Suppressor macrophage (primary cell): ENCODE measurements around the gene PTPRN.

Experiments used
- DNase-seq, 4 experiments: peaks; one replicate each; pipeline ENCODE4 v3.0.0-alpha.2; 2020 to 2022

PTPRN gene

DNA sequence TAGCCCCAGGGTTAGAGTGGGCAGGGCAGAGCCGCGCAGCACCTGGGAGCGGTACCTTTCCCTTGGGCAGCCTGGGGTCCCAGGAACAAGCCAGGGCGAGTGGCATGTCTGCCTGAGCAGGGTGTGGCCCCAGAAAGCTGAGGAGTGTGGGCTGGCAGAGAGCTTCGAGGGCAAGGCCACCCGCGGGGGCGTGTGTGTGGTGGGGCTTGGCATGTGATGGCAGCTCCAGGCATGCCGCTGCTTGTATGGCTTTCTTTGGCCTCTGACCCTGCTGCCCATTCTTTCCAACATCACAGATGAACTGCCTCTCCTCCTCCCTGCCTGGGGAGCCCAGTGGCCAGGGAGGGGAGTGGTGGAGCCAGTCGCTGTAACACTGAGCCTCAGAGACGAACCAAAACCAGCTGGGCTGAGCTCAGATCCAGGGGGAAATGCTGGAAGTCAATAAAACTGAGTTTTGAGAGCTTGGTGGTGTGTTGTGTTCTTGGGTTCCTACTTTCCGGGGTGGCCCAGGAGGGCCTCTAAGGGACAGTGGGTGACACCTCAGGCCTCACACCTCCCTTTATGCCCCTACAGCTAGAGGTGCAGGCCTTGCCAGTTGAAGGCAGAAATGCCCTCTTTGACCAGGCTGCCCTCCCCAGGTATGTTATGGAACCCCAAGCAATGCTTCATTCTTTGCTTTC lies 22.6 kb downstream of the PTPRN start:
- DNase-seq: peak in 1 of 4 experiments; percentile 27

DNA sequence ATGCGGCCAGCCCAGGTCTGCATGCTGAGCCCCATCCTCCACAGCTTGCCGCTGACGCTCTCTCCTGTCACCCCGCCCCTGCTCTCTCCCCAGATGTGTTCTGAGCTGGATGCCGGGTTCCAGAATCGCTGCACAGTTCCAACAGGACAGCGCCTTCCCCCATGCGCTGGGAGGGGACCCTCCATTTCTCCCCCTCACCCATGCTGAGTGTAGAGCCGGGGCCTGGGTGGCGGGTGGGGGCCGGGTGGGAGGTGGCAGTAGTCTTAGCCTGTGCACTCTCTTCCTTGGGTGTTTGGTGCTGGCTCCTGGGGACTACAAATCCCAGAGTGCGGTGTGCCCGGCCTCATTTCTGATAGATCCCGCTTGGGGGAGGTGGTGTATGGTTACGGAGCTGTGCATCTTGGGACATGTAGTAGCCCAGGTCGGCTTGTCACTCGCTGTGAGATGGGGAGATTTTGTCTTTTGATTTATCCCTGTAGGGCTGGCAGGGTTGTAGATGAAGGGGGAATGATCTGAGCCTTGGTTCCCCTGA lies 23.2 kb downstream of the PTPRN start:
- DNase-seq: no peak

GRCh38 chr2:219285373-219285735 lies 23.8 kb downstream of the PTPRN start:
- DNase-seq: no peak

GRCh38 chr2:219284501-219285372 lies 24.5 kb downstream of the PTPRN start:
- DNase-seq: no peak

DNA sequence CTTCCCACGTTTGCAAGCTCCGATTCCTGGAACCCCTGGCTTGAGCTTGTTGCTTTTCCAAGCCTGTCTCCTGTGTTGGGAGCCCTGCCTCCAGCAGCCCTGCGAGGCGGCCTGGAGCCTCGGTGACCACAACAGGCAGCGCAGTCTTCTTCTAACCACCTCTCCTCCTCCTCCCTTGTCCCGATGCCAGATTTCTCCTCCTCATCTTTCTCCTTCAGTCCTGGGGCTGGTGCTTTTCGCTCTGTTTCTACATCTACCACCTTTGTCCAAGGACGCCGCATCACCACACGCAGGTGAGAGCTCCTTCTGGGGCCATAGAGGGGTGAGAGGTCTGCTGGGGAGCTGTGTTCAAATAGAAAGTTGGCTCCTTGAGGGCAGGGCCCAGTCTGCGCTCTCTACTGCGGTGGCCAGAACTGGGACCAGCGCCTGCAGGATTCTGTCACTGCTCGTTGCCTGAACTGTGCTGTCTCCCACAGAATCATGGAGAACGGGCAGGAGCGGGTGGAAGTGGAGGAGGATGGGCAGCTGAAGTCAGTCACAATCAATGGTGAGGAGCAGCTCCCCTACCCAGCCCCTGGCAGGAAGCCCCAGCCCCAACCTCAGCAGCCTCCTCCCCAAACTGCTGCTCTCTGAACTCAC lies 26.1 kb downstream of the PTPRN start:
- no peak for DNase-seq

DNA sequence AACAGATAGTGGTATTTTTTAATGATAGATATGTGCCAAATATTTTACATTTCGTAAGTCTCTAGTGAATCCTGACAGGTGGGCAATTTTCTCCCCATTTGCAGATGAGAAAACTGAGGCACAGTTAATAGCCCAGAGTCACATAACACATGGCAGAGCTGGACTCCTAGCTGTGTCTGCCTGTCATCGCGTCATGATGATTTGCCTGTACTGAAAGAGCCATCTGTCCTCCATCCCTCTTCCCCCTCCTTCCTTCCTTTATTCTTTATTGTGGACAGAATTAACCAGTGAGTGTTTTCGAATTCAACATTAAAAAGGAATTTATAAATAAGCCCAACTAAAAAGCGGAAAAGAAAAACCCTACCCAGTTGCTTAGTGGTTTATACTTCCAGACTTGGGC lies 26.8 kb downstream of the PTPRN start:
- DNase-seq: no peak

DNA sequence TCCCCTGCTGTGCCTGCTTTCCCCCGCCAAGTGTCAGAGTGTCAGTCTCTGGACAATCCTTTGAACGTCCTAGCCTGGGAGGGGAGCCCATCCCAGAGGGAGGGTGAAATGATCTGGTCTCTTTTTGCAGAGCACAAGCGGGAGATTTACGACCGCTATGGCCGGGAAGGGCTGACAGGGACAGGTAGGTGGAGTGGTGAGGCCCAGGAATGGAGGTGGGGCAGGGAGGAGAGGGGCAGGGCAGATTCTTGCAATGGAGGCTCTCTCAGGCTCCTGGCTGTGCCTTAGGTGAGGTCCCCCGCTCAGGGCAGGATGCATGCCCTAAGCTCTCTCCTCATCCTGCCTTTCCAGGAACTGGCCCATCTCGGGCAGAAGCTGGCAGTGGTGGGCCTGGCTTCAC lies 27.6 kb downstream of the PTPRN start:
- DNase-seq: no peak

GRCh38 chr2:219280651-219281050 lies 28.6 kb downstream of the PTPRN start:
- DNase-seq: peak in 1 of 4 experiments; percentile 28

DNA sequence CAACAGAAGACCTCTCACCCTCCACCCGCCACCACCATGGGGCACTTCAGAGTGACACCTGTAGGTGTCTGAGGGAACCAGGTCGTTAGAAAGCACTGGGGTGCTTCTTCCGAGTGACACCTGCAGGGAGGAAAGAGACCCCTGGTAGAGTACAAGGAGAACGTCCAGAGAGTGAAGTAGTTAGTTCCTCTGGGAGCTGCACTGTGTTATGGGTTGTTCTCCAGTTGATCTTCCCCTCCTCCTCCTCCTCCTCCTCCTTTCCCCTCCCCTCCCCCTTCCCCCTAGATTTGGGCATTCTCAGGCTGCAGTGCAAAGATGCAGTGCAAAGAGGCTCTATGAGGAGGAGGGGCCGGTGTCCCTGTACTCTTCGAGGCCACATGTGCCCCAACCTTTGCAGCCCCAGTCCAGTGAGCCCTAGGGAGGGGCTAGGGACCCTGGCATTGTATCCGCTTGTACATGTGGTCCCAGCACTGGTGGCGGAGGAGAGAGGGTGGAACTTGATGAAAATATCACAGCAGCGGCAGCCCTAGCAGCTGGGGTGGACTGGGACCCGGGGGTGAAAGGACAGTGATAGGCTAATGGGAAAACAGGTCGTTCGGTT lies 29.2 kb downstream of the PTPRN start:
- no peak for DNase-seq

DNA sequence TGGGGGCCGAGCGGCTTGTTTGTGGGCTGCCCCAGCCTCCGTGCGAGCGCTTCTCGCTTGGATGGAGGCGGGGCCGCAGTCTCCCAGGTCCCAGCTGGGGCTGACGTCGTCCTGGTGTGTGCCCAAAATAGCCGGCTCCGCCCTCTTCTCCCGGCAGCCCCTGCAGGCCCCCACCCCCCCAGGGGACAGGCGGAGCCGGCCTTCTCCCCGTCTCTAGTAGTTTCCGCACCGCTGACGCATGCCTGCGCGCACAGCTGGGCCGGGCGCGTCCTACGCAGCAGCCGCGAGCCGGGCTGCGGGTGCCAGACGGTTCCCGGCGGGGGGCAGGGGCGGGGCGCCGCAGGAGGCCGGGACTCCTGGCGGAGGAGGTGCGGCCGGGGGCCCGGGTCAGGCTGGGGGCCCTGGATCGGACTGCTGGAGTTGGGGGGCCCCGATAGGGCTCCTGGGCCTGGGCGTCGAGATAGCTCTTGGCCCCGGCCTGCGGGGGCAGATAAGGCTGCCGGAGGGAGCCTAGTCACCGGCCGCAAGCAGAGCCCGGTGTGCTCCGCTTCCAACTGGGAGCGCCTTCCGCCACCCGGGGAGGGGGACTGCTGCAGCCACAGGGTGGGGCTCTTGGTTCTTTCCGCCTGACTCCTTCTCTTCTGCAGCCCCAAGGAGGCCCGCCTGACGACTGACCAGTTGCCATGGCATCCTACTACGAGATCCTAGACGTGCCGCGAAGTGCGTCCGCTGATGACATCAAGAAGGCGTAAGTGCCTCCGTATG lies 29.9 kb downstream of the PTPRN start, which contains the start of gene DNAJB2:
DNAJB2 (plus strand) TSS at position 216 of the 765 bp plus-strand sequence; CDS start at position 684, 468 bp downstream.
- DNase-seq: peak; percentile 99 to 100 (median 100)

DNA sequence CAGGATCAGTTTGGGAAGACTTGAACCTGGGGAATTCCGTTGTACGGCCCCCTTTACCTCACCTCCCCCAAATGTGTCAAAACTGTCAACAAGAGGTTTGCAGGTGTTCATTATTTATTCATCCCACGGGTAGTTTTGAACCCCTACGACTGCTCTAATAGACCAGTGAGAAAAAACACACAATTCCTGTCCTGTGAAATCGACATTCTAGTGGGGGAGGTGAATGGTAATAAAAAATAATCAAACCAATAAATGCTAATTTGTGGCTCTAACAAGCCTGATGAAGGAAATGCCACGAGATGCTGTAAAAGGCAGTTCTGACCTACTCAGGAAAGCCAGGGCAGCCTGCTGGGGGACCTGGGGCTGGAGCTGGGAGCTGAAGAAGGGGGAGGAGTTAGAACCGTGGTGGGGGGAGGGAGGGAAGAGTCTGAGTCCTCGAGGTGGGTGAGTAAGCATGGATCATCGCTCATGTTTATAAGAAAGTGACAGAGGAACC lies 30.5 kb downstream of the PTPRN start:
- DNase-seq: no peak

GRCh38 chr2:219277703-219278654 lies 31.2 kb downstream of the PTPRN start:
- DNase-seq: peak; percentile 74 to 83 (median 82)

DNA sequence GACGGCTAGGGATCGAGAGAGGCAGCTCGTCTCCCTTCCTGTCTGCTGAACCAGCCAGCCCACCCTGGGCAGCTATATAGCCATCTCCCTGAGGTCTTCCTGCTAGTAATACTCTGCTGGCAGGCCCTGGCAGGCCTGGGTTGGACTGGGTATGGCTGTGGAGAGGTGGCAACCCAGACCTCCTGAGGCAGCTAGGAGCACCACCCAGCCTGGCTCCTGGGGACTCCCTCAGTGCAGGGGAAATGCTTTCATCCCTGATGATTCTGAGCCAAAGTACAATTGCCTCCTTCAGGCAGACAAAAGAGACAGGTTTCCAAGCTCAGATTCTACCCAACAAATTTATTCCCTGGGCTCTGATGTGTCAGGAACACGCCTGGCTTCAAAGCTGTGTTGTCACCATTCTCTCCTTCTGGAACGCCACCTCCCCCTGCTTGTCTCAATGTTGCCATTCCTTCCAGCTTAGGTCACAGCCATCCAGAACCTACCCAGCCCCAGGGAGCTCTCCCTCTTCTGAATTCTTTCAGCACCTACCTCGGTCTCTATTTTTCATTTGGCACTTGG lies 34.8 kb downstream of the PTPRN start:
- DNase-seq: no peak

DNA sequence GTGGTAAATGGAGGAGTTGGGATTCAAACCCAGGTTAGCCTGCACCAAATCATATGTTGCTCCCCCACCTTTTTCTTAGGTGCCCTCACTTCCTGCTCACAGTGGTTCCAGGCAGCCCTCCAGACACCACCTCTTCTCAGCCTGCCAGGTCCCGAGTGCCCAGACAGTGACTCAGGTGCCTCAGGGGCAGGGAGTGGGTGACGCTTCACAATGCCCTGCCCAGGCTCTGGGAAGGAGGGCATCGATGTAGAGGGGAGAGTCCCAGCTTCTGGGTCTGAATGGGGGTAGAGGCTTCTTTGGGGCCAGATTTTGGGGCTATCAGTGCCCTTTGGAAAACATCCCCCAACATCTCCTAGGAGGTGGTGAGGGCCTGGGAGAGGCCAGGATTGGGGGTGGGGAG lies 35.3 kb downstream of the PTPRN start:
- no peak for DNase-seq

GRCh38 chr2:219272995-219273394 lies 36.2 kb downstream of the PTPRN start:
- DNase-seq: peak; percentile 40 to 64 (median 48)

- peak in 3 of 4 experiments; percentile 38 to 54 (median 46) for DNase-seq
These were observed 36.8 kb downstream of the PTPRN start for GRCh38 chr2:219272356-219272755.

GRCh38 chr2:219271021-219271420 lies 38.2 kb downstream of the PTPRN start:
- DNase-seq: no peak

GRCh38 chr2:219270055-219270372 lies 39.2 kb downstream of the PTPRN start:
- no peak for DNase-seq

GRCh38 chr2:219269362-219270054 lies 39.7 kb downstream of the PTPRN start:
- no peak for DNase-seq

- no peak for DNase-seq
These were observed 40.9 kb downstream of the PTPRN start for GRCh38 chr2:219268294-219268693.
